A549 (cell line): ENCODE results near the gene DBH.

ENCODE experiments used
- BCL3 ChIP-seq: fragments of >200 bp; sonication (Bioruptor Twin); formaldehyde crosslinking; IDR thresholded peaks from 3 replicates; pipeline ENCODE4 v1.6.1; 2016
- CEBPB ChIP-seq, 2 experiments: fragments of >200 bp in 1 of 2; sonication (Bioruptor Twin) in 1 of 2; formaldehyde crosslinking in 1 of 2; IDR thresholded peaks; 2 replicates each; pipeline ENCODE4 v1.6.1; 2012 to 2016
- CTCF ChIP-seq: fragments of >200 bp; sonication (Bioruptor Twin); formaldehyde crosslinking; IDR thresholded peaks from 3 replicates; pipeline ENCODE4 v1.5.1; 2016
- HOXB13 ChIP-seq: fragments of 250-450 bp; sonication (Bioruptor Pico); IDR thresholded peaks from 2 replicates; pipeline ENCODE4 v1.5.0; 2020; ENCODE audit warnings: low read depth, mild to moderate bottlenecking, moderate library complexity
- MAFK ChIP-seq: fragments of 450-650 bp; IDR thresholded peaks from 2 replicates; pipeline ENCODE4 v1.6.1; 2014; ENCODE audit not compliant: partially characterized antibody
- NR3C1 ChIP-seq: fragments of >200 bp; sonication (Bioruptor Twin); formaldehyde crosslinking; IDR thresholded peaks from 3 replicates; pipeline ENCODE4 v1.6.1; 2017
- POLR2A ChIP-seq: IDR thresholded peaks from 2 replicates; pipeline ENCODE4 v1.6.1; 2012; ENCODE audit warnings: mild to moderate bottlenecking, low read length
- RAD21 ChIP-seq, 2 experiments: fragments of >200 bp in 1 of 2; sonication (Bioruptor Twin) in 1 of 2; formaldehyde crosslinking in 1 of 2; IDR thresholded peaks in 1 of 2; conservative IDR thresholded peaks in 1 of 2; 2 replicates in 1 of 2; 3 replicates in 1 of 2; pipeline ENCODE4 v1.6.1; 2012 to 2018; ENCODE audit warnings: inconsistent platforms in 1 of 2
- REST ChIP-seq: fragments of 200-600 bp; sonication (generic); IDR thresholded peaks from 2 replicates; pipeline ENCODE4 v1.6.1; 2016; ENCODE audit warnings: antibody characterized with exemption, mild to moderate bottlenecking, moderate library complexity
- RFX5 ChIP-seq: fragments of 450-650 bp; IDR thresholded peaks from 2 replicates; pipeline ENCODE4 v1.7.1; 2014; ENCODE audit warnings: antibody characterized with exemption, mild to moderate bottlenecking, moderate library complexity
- SREBF2 ChIP-seq: fragments of 450-650 bp; IDR thresholded peaks from 2 replicates; pipeline ENCODE4 v1.6.1; 2014; ENCODE audit warnings: mild to moderate bottlenecking, moderate library complexity
- TP53 ChIP-seq: fragments of 250-450 bp; sonication (Bioruptor Pico); IDR thresholded peaks from 2 replicates; pipeline ENCODE4 v1.5.0; 2021; ENCODE audit warnings: mild to moderate bottlenecking, moderate library complexity
- ZC3H11A ChIP-seq: fragments of 450-650 bp; IDR thresholded peaks from 2 replicates; pipeline ENCODE4 v1.6.1; 2014; ENCODE audit warnings: antibody characterized with exemption, mild to moderate bottlenecking

- no peak for TF ChIP-seq CTCF
- no peak for TF ChIP-seq CEBPB (IDR thresholded peaks at IDR 0.05)
- no peak for TF ChIP-seq ZC3H11A
- TF ChIP-seq RAD21 (conservative IDR thresholded peaks at IDR 0.05 in 1 of 2, IDR thresholded peaks at IDR 0.05 in 1 of 2), result no peak
- no peak for TF ChIP-seq POLR2A
- no peak for TF ChIP-seq SREBF2
- no peak for TF ChIP-seq MAFK
- no peak for TF ChIP-seq NR3C1
- TF ChIP-seq HOXB13 (CRISPR knock-in tag), result no peak
- TF ChIP-seq RFX5, result no peak
- no peak for TF ChIP-seq TP53 (CRISPR knock-in tag)
- no peak for TF ChIP-seq BCL3
- TF ChIP-seq REST, result no peak
Observed at GRCh38 chr9:133647765-133648469, 11.8 kb downstream of the DBH start.
